Activated T-helper 17 cell treated with anti-CD3 and anti-CD28 coated beads, Interleukin-2, amount 50 U/mL, for 72 hours (primary cell): ENCODE results near the gene CKLF. TPM values are rescaled to one million over a fixed set of nuclear protein-coding genes. Genes with fewer than 3 reads are reported as not detected.
A peak's percentile ranks its signal among the peaks of the same experiment; 100 is the strongest.
"Not testable (repeated sequence)": the region's sequence is repeated elsewhere in the genome, so short reads cannot be mapped to it uniquely, and the experiment has no call there.

Experiments used
- ATAC-seq: fragments of 150-1000 bp; cut with Tn5 transposase; replicated peaks from 2 replicates; pipeline ENCODE4 v1.10.0; 2021; ENCODE audit warnings: mild to moderate bottlenecking, moderate library complexity
- H3K27ac Mint-ChIP-seq: one replicate; pipeline ENCODE4 v1.8.0; 2022; ENCODE audit warnings: mixed read lengths
- H3K27me3 Mint-ChIP-seq: one replicate; pipeline ENCODE4 v1.8.0; 2022; ENCODE audit warnings: mixed read lengths
- H3K36me3 Mint-ChIP-seq: one replicate; pipeline ENCODE4 v1.8.0; 2022; ENCODE audit warnings: low read depth, mild to moderate bottlenecking, mixed read lengths
- H3K4me1 Mint-ChIP-seq: one replicate; pipeline ENCODE4 v1.8.0; 2022; ENCODE audit warnings: mixed read lengths
- H3K4me3 Mint-ChIP-seq: one replicate; pipeline ENCODE4 v1.8.0; 2022; ENCODE audit warnings: mild to moderate bottlenecking, mixed read lengths
- H3K9me3 Mint-ChIP-seq: one replicate; pipeline ENCODE4 v1.8.0; 2022; ENCODE audit warnings: mixed read lengths
- total RNA-seq, 2 donors: library from RNA; stranded (reverse); gene quantifications; one replicate each; pipeline ENCODE4 v1.2.3, GENCODE V29; 2022

CKLF gene
- total RNA-seq, 2 donors from 2014 or later, result 117 to 155 TPM

DNA sequence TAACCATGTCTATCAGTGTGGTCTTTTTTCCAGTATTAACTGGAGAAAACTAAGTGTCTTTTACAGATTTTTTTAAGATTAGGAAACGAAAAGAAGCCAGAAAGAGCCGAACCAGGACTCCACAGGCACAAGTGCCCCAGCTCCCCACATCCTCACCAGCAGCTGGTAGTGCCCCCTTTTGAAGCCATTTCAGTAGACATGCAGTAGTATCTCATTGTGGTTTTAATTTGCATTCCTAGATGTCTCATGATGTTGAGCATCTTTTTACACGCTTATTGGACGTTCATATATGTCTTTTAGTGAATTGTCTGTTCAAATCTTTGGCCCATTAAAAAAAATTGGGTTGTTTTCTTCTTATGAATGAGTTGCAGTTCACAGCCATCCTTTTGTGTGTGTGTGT lies 47.4 kb downstream of the CKLF start:
- Mint-ChIP-seq H3K9me3 (peaks cover 6% of the 10 kb centered on the region), H3K27me3 (no peaks in the 10 kb centered on the region), H3K4me1 (peaks cover 33% of the 10 kb centered on the region), H3K36me3 (peaks cover 8% of the 10 kb centered on the region), H3K4me3 (no peak overlapping the region), H3K27ac (no peak overlapping the region)
- no peak for ATAC-seq

DNA sequence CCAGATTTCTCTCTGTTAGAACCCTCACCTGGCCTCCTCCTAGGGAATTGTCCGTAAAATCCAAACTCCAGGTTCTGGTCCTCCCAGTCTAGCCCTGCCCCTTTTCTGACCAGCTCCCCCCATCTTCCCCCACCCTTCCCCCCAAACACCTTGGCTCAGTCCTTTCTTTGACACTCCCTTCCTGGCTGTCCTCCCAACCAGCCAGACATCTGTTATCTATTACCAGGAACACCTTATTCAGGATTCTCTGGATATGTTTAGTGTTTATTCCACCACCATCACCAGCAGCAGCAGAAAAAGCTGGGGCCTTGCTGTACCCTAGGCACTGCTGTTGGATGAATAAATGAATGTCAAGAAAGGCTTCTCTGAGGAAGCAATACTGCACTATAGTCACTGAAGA lies 48.1 kb downstream of the CKLF start:
- H3K9me3 Mint-ChIP-seq, result peaks cover 6% of the 10 kb centered on the region
- H3K36me3 Mint-ChIP-seq, result peaks cover 8% of the 10 kb centered on the region
- peak overlapping the region; percentile 7 for H3K27ac Mint-ChIP-seq
- no peaks in the 10 kb centered on the region for H3K27me3 Mint-ChIP-seq
- ATAC-seq, result no peak
- H3K4me1 Mint-ChIP-seq, result peaks cover 33% of the 10 kb centered on the region
- H3K4me3 Mint-ChIP-seq, result no peak overlapping the region

DNA sequence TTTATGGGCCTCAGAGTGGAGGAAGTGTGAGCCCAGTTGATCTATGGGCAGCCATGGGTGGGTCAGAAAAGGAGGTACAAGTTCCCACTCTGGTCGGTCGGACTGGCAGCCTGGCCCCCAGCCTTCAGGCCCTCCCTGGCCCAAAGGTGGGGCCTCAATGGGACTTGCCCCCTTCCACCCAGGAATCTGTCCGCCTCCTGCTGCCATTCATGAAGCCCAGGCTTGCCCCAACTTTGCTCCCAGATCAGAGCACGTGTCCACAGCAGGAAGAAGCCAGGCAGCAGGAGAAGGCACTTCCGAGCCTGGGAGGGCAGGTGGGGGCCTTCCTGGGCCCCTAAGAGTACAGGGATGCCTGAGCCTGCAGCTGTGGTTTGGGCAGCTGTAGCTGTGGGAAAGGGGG lies 49.1 kb downstream of the CKLF start:
- H3K36me3 Mint-ChIP-seq, result peaks cover 8% of the 10 kb centered on the region
- H3K9me3 Mint-ChIP-seq, result peaks cover 6% of the 10 kb centered on the region
- H3K4me1 Mint-ChIP-seq, result peaks cover 40% of the 10 kb centered on the region
- no peak for ATAC-seq
- H3K27ac Mint-ChIP-seq, result no peak overlapping the region
- no peaks in the 10 kb centered on the region for H3K27me3 Mint-ChIP-seq
- no peak overlapping the region for H3K4me3 Mint-ChIP-seq

DNA sequence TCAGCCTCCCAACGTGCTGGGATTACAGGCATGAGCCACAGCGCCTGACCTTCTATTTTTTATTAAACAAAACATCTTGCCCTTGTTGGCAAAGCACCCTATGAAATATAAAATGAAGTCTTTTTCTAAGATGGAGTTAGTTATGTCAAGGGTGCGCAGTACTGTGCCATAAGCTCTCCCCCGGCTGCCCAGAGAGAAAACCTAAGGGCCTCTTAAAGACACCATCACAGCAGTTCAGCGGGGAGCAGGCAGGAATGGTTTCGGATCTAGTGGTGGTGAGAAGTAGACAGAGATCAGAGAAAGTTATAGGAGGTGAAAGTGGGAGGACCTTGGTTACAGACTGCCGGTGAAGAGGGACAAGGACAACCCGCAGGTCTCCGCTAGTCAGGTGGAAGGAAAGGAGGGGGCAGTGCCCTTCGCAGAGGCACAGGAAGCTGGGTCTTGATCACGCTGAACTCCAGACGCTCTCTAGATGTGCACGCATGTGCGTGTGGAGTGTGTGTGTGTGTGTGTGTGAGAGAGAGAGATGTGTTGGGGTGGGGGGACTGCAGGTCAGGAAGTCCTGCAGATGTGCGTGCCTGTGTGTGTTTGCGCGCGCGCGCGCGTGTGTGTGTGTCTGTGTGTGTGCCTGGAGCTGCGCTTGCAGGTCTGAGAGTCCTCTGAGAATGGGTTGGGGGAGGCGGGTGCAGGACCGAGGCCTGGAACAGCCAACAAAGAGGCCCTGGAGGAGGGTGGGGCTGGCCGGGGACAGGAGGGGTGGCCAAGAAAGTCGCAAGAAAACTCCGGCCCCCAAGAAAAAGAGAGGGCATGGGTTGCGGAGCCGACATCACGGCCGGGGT lies 51.4 kb downstream of the CKLF start:
- H3K4me3 Mint-ChIP-seq, result peak overlapping the region; percentile 84
- peak overlapping the region; percentile 79 for H3K27ac Mint-ChIP-seq
- H3K9me3 Mint-ChIP-seq, result peaks cover 6% of the 10 kb centered on the region
- ATAC-seq, result peak; percentile 70
- H3K27me3 Mint-ChIP-seq, result no peaks in the 10 kb centered on the region
- peaks cover 32% of the 10 kb centered on the region for H3K4me1 Mint-ChIP-seq
- peaks cover 15% of the 10 kb centered on the region for H3K36me3 Mint-ChIP-seq

DNA sequence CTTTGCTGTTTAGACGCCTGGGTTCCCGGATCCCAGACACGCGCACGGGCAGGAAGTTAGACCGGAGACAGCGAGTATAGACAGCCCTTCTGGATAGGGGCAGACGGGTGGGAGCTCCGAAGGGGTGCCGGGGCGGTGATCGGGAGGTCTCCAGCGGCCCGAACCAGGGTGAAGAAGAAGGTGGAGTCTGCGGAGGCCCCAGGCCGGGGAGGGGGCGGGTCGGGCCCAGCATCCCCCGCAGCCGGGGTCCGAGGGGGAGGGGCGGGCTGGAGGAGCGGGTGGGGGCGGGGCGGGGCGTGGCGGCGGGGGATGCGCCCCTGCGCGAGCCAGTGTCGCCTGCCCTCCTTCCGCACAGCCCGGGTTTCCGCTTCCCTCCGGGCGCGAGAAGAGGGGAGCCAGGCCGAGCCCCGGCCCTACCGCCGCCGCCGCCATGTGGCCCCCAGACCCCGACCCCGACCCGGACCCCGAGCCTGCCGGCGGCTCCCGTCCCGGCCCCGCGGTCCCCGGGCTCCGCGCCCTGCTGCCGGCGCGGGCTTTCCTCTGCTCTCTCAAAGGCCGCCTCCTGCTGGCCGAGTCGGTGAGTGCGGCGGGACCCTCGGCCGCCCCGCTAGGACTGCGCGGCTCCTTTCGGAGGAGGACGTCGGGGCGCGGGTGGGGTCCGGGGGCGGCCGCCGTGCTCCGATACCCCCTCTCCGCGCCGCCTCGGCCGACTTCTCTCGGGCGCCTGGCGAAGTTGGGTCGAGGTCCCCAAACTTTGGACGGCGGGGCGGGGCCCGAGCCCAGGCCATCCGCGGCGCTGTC lies 52.2 kb downstream of the CKLF start, which contains the start of gene CMTM3:
Gene CMTM3, plus strand, starts transcription at position 329 of the 801 bp plus-strand sequence. Its CDS starts 102 bp downstream, at position 431.
- peak within 1 kb of the TSS; percentile 83 for H3K27ac Mint-ChIP-seq
- H3K9me3 Mint-ChIP-seq, result peaks cover 6% of the 10 kb centered on the region
- peak within 1 kb of the TSS; percentile 84 for H3K4me3 Mint-ChIP-seq
- peaks cover 20% of the 10 kb centered on the region for H3K36me3 Mint-ChIP-seq
- ATAC-seq, result peak; percentile 63
- peaks cover 32% of the 10 kb centered on the region for H3K4me1 Mint-ChIP-seq
- H3K27me3 Mint-ChIP-seq, result no peaks in the 10 kb centered on the region

DNA sequence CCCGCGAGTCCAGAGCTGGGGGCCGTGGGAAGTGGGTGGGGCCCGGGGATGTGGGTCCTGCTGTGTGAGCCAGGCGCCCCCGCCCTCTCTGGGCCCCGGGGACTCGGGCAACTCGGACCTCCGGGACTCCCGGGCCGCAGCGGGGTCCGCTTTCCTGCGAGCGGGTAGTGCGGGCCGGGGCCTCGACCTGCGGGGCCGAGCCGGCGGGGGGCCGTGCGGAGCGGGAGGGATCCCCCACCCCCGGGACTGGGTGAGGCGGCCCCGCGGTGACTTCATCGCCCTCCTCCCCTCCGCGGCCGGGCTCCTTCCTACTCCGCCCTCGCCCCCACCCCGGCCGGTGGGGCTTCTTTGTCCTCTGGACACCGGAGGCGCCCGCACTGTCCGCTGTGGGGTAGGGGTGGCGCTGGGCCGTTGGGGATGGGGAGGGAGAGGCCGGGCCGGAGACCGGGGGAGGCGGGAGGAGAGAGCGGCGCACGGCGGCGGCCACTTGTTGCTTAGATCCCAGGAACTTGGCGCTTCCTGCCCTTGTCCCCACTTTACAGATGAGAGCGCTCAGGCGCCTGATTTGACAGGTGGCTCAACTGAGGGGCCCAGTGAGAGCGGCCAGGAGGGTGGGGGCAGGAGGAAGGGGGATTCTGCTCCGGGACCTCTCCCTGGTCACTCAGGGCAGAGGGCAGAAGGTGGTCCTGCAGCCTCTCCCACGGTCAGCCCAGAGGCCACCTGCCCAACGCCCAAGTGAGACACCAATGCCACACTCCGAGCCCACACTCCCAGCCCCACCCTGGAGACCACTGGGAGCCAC lies 53.0 kb downstream of the CKLF start:
- Mint-ChIP-seq H3K4me3 (peak overlapping the region; percentile 80), H3K9me3 (peaks cover 6% of the 10 kb centered on the region), H3K36me3 (peaks cover 28% of the 10 kb centered on the region), H3K4me1 (peaks cover 32% of the 10 kb centered on the region), H3K27me3 (no peaks in the 10 kb centered on the region), H3K27ac (peak overlapping the region; percentile 83)
- ATAC-seq, result peak; percentile 28

DNA sequence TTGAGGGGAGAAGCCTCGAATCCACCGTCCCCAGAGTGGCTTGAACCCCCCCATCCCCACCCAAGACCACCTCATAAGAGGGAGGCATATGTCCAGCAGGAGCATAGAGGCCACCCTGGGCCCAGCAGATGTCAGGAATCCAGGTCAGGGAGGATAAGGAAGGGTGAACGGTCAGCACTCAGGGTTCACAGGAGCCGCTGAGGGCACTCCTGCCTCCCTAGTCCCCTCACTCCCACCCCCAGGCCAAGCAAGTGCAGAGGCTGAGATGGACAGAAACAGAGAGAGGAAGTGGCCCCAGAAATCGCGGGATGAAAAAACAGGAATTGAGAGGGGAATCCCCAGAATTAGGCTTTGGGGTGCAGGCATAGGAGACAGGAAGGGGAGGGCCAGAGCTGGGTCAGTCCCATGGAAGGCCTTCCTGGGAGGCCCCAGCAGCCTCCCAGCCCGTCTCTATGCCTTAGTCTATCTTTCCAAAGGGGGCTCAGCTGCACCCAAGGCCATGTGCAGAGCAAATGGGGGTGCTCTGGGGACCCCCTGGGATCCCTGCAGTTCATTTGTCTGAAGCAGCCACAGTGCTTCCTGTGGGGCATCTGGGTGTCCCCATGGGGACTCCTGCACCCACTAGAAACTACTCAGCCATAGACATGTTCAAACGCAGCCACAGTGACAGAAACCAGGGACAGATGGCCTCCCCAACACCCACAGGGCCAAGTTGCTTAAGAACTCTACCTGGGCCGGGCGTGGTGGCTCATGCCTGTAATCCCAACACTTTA lies 53.8 kb downstream of the CKLF start:
- no peaks in the 10 kb centered on the region for H3K27me3 Mint-ChIP-seq
- no peak for ATAC-seq
- H3K9me3 Mint-ChIP-seq, result no peaks in the 10 kb centered on the region
- peak overlapping the region; percentile 80 for H3K4me3 Mint-ChIP-seq
- H3K36me3 Mint-ChIP-seq, result peaks cover 36% of the 10 kb centered on the region
- peaks cover 25% of the 10 kb centered on the region for H3K4me1 Mint-ChIP-seq
- peak overlapping the region; percentile 83 for H3K27ac Mint-ChIP-seq

DNA sequence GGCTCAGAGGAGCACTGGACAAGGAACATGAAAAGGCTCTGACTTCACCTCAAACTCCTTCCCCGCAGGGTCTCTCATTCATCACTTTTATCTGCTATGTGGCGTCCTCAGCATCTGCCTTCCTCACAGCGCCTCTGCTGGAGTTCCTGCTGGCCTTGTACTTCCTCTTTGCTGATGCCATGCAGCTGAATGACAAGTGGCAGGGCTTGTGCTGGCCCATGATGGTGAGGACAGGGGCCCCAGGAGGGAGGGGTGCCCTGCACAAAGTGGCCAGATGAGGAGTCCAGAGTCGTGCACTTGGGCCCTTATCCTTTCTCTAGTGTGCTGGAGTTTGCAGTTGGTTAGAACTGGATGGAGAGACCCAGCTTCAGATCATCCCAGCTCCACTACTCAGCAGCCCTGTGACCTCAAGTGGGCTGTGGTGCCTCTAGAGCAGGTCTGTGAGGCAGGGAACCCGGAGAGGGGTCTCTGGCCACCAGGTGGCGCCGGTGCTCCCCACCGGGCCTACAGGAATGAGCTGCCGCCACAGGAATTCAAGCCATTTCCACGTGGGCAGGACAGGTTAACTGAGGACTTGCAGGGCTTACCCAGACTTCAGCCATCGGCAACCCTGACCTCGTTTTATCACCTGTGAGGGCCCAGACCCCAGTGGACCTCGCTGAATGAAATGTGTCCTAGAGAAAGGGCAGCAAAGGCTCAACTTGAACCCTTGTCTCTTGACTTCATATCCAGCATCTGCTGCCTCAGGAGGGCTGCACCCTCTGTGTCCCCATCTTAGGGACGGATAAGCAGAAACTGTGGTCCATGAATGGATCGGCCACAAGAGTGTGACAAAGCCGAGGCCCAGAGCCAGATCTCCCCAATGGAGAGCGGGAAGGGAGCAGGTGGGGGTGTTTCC lies 56.1 kb downstream of the CKLF start:
- peak; percentile 46 for ATAC-seq
- H3K4me3 Mint-ChIP-seq, result peak overlapping the region; percentile 48
- H3K27ac Mint-ChIP-seq, result peak overlapping the region; percentile 68
- peaks cover 18% of the 10 kb centered on the region for H3K4me1 Mint-ChIP-seq
- H3K9me3 Mint-ChIP-seq, result no peaks in the 10 kb centered on the region
- no peaks in the 10 kb centered on the region for H3K27me3 Mint-ChIP-seq
- peaks cover 59% of the 10 kb centered on the region for H3K36me3 Mint-ChIP-seq

DNA sequence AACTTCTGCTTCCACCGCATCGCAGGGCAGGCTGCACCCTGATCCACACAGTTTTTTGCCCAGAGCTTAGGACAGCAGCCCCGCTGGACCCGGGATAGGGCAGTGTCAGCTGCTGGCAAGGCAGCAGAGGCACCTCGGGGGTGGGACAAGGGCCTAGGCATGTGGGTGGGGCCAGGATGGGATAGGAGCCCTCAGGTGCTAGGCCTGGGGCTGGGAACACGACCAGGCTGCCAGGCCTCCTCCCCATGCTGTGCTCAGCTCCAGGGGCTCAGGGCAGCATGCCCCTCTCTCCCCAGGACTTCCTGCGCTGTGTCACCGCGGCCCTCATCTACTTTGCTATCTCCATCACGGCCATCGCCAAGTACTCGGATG lies 56.7 kb downstream of the CKLF start:
- H3K36me3 Mint-ChIP-seq, result peaks cover 54% of the 10 kb centered on the region
- no peaks in the 10 kb centered on the region for H3K27me3 Mint-ChIP-seq
- peaks cover 12% of the 10 kb centered on the region for H3K4me1 Mint-ChIP-seq
- no peak overlapping the region for H3K27ac Mint-ChIP-seq
- ATAC-seq, result no peak
- H3K4me3 Mint-ChIP-seq, result no peak overlapping the region
- H3K9me3 Mint-ChIP-seq, result no peaks in the 10 kb centered on the region

DNA sequence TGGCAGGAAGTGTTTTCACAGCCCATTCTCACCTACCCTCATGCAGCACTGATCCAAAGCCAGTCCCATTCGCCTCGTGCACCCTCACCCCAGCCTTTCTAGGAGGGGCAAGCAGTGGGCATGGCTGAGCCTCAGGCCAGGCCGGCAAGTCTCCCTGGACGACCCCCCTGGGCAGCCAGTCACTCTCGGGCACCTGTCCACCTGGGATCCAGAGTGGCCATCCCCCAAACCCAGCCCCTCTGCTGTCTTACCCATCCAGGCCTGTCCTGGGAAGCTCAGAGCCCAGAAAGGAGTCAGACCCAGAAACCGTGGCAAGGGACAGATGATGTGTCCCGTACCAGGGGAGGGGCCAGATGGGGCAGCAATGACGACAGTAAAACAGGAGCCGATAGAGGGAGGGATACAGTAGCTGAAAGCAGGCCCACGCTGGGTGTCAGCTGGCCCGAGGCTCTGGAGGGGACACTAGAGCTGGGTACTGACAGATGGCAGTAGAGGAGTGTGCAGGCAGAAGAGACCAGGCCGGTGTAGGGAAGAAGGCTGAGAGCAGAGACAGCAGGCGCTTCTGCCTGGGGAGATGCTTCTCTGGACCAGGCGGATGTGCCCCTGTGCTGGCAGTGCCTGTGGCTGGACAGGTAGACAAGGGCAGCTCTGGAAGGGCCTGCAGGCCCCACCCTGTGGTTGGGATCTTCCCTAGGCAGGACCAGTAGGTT lies 57.9 kb downstream of the CKLF start:
- no peaks in the 10 kb centered on the region for H3K27me3 Mint-ChIP-seq
- H3K27ac Mint-ChIP-seq, result peak overlapping the region; percentile 22
- H3K4me3 Mint-ChIP-seq, result no peak overlapping the region
- H3K36me3 Mint-ChIP-seq, result peaks cover 57% of the 10 kb centered on the region
- no peak for ATAC-seq
- H3K9me3 Mint-ChIP-seq, result no peaks in the 10 kb centered on the region
- H3K4me1 Mint-ChIP-seq, result peaks cover 12% of the 10 kb centered on the region

DNA sequence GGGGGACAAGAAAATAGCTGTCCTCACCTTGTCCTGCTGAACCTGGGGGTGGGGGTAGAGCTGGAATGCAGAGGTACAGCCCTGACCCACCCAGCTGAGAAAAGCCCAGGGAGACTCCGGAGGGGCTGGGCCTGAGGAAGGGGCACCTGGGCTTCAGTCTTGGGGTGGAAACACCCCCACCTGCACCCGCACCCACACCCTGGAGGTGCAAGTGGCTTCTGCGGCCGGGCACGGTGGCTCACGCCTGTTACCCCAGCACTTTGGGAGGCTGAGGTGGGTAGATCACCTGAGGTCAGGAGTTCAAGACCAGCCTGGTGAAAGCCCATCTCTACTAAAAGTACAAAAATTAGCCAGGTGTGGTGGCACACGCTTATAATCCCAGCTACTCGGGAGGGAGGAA lies 59.5 kb downstream of the CKLF start:
- H3K36me3 Mint-ChIP-seq, result peaks cover 57% of the 10 kb centered on the region
- H3K27me3 Mint-ChIP-seq, ATAC-seq, H3K9me3 Mint-ChIP-seq, H3K4me3 Mint-ChIP-seq, H3K27ac Mint-ChIP-seq, H3K4me1 Mint-ChIP-seq: not testable (repeated sequence)

DNA sequence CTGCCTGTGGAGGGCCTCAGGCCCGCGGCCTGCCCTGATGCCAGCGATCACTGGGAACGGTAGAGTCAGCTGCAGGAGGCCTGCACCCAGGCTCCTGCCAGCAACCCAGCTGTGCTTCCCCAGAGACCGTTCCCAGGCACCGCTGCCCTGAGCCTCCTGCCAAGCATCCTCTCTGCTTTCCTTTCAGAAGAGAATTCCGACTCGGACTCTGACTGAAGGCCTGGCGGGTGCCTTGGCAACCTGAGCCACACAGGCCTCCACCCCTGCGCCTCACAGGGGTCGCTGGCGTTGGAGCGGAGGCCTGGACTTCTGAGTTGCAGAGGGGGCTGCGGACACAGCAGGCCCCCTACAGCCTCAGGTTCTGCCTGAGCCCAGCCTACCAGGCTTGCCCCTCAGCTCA lies 60.0 kb downstream of the CKLF start:
- Mint-ChIP-seq H3K9me3 (no peaks in the 10 kb centered on the region), H3K27me3 (no peaks in the 10 kb centered on the region), H3K4me1 (peaks cover 4% of the 10 kb centered on the region), H3K27ac (no peak overlapping the region), H3K4me3 (no peak overlapping the region), H3K36me3 (peaks cover 57% of the 10 kb centered on the region)
- no peak for ATAC-seq
